MCF 10A (cell line): ENCODE measurements around the gene LSM10. TPM values are rescaled to one million over a fixed set of nuclear protein-coding genes. Genes with fewer than 3 reads are reported as not detected.

ENCODE experiments used
- BruUV-seq: library from RNA; stranded (reverse); fragments of 400-500 nt; replicated peaks from 2 replicates; lab custom pipeline; 2021; lab: Mats Ljungman, UMichigan
- CTCF ChIA-PET: fragments of 300-600 bp; sonication (Branson Sonifier 250); formaldehyde crosslinking; extraction: SDS; loops from one replicate; lab custom pipeline; 2021; ENCODE audit warnings: antibody characterized with exemption, inconsistent platforms; lab: Yijun Ruan, JAX
- POLR2A ChIA-PET: fragments of 300-600, 350-650 bp; sonication (Branson Sonifier 250); formaldehyde crosslinking; extraction: SDS; loops from one replicate; lab custom pipeline; 2020; ENCODE audit warnings: antibody characterized with exemption, inconsistent platforms; lab: Yijun Ruan, JAX
- DNase-seq: peaks from one replicate; pipeline ENCODE4 v3.0.0-alpha.2; 2018; ENCODE audit not compliant: unreplicated experiment
- H3K27ac Mint-ChIP-seq: one replicate; pipeline ENCODE4 v1.8.0; 2022; ENCODE audit warnings: mild to moderate bottlenecking, low read depth, mixed read lengths; ENCODE audit not compliant: unreplicated experiment
- H3K27me3 Mint-ChIP-seq: one replicate; pipeline ENCODE4 v1.8.0; 2022; ENCODE audit warnings: mixed read lengths; ENCODE audit not compliant: insufficient read depth, unreplicated experiment
- H3K36me3 Mint-ChIP-seq: one replicate; pipeline ENCODE4 v1.8.0; 2022; ENCODE audit warnings: mild to moderate bottlenecking, moderate library complexity, mixed read lengths; ENCODE audit not compliant: insufficient read depth, unreplicated experiment
- H3K4me1 Mint-ChIP-seq: one replicate; pipeline ENCODE4 v1.8.0; 2022; ENCODE audit warnings: mixed read lengths; ENCODE audit not compliant: insufficient read depth, unreplicated experiment
- H3K4me3 Mint-ChIP-seq: one replicate; pipeline ENCODE4 v1.8.0; 2022; ENCODE audit warnings: mild to moderate bottlenecking, moderate library complexity, mixed read lengths; ENCODE audit not compliant: unreplicated experiment
- H3K9me3 Mint-ChIP-seq: one replicate; pipeline ENCODE4 v1.8.0; 2022; ENCODE audit warnings: mixed read lengths; ENCODE audit not compliant: unreplicated experiment
- CTCF ChIP-seq: fragments of 200-600 bp; IDR thresholded peaks from one replicate; pipeline ENCODE4 v1.8.0; 2022; ENCODE audit warnings: antibody characterized with exemption, mild to moderate bottlenecking; ENCODE audit not compliant: unreplicated experiment
- intact Hi-C: fragments of 100-400 bp; cut with micrococcal nuclease; formaldehyde crosslinking; loops from 2 replicates; pipeline ENCODE4 v1.14.1; 2022
- total RNA-seq: library from RNA; stranded (reverse); gene quantifications from 2 replicates; pipeline ENCODE4 v1.2.3, GENCODE V29; 2022

Gene LSM10
- total RNA-seq, 1 experiment from 2014 or later = 42.3 TPM

DNA sequence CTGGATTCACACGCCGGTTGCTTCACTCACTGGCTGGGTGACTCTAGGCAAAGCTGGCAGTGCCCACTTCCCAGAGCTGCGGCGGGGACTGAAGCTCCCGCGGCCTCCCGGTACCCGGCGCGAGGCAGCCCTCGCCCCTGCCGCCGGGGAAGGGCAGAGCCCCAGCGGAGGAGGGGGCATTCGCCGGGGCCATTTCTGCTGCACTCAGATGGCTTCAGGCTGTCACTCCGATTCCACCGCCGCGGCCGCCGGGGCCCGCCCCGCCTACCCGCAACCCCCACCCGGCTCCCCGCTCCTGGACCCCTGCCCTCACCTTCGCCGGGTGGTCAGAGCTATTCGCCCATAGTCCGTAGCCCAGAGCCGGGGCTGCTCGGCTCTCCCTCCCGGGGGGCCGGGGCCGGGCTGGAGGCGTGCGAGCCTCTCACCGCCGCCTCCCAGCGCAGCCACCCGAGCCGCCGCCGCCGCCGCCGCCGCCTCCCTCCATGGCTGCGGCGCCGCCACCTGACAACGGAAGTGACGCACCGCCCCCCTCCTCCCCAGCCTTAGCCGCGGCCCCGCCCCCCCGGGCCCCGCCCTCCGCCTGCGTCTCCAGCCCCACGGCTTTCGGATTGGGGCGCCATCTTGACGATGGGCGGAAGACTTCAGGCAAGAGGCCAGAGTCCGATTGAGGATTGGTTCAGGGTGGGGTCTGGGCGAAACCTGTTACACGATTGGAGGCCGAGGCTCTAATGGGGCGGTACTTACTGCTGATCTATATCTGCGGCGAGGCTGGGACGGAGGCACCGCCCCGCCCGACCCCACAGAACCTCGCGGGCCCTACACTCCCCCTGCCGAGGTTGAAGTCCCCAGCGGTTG lies 12.1 kb downstream of the LSM10 start, which contains the start of gene STK40:
Gene STK40 (minus strand): TSS at position 515 of the 855 bp plus-strand sequence. CDS start 24,592 bp downstream, outside the sequence.
- CTCF ChIA-PET = interaction anchor here (0.7 to 2.6 kb wide), 14 partner anchors 9 to 251 kb away, joined by 3 to 11 read pairs (median 4); partner anchors contain the start of gene TRAPPC3
- TF ChIP-seq CTCF = no peak
- peak; percentile 99 for DNase-seq
- intact Hi-C loops = loop anchor here (1.0 kb wide), 2 partner anchors 12 to 35 kb away; partner anchors contain the start of gene LSM10
- no TSS peak for BruUV-seq
- Mint-ChIP-seq H3K36me3 (peaks cover 14% of the 10 kb centered on the region), H3K27me3 (no peaks in the 10 kb centered on the region), H3K9me3 (no peaks in the 10 kb centered on the region), H3K27ac (peak within 1 kb of the TSS; percentile 99), H3K4me1 (peaks cover 39% of the 10 kb centered on the region), H3K4me3 (peak within 1 kb of the TSS; percentile 89)
- POLR2A ChIA-PET = interaction anchor here (0.7 to 6.2 kb wide), 25 partner anchors 12 to 1088 kb away, joined by 3 to 148 read pairs (median 4); partner anchors contain the start of genes LSM10, MRPS15, OSCP1 and SH3D21

DNA sequence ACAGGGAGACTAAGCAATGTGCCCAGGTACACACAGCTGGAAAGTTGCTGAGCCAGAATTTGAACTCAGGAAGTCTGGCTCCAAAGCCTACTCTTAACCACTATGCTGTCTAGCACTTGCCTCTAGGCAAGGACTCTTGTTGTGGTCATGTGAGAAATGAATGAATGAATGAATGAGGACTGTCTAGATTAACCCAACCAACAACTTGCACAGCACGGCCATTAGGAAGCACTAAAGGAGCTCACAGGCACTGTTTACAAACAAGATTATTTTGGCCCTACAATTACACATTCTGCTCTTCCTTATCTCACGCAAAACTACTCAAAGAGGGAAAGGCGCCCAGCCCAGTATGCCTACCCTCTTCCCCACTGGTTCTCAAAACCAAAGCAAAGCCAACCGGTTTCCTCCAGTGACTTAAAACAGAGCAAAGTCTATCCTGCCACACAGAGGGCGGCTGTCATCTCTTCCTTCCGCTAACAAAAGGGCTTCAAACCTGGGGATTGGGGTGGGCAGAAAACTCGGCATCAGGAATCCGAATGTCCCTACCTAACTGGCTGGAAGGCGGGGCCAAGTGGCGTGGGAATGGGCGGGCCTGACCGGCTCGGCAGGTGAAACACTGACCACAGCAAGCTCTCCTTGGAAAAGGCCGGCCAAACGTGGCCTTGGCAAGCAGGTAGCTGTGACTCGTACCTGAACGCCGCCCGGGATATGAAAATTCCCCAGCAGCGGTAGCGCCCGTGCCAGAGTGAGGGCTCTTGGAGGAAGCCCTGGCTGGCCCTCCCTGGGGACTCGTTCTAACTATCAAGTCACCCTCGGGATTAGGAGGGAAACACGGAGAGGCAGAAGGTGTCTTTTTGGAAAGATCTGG lies 12.9 kb downstream of the LSM10 start:
- Mint-ChIP-seq H3K4me3 (peak overlapping the region; percentile 89), H3K27me3 (no peaks in the 10 kb centered on the region), H3K36me3 (peaks cover 14% of the 10 kb centered on the region), H3K9me3 (no peaks in the 10 kb centered on the region), H3K27ac (peak overlapping the region; percentile 73), H3K4me1 (peaks cover 39% of the 10 kb centered on the region)
- no TSS peak for BruUV-seq
- ChIA-PET CTCF (interaction anchor here (0.6 to 2.6 kb wide), 10 partner anchors 8 to 1217 kb away, joined by 3 to 8 read pairs (median 4); partner anchors contain the start of gene TRAPPC3), POLR2A (interaction anchor here (0.7 to 6.2 kb wide), 12 partner anchors 13 to 236 kb away, joined by 3 to 148 read pairs (median 6); partner anchors contain the start of genes LSM10, MRPS15, OSCP1 and THRAP3)
- no peak for TF ChIP-seq CTCF
- peak; percentile 59 for DNase-seq
- intact Hi-C loops = no loop called here

DNA sequence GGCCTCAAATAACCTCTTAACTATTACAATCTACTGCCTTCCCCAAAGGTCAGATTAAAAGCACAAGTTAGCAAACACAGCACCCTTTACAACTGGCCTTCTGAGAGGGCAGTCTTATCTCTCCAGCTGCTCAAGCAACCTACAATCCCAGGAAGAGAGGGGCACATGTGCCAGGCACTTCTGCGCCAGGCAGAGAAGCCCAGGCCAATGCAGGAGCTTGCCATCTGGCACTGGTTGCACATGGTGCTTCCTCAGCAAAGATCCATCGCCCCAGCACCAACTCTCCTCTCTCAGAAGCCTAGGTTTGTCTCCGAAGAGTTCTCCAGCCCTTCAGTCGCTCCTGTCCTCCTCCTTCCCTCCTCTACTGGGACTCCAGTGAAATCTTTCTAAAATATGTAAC lies 14.5 kb downstream of the LSM10 start:
- POLR2A ChIA-PET = interaction anchor here (1.1 to 6.2 kb wide), 2 partner anchors 15 to 34 kb away, joined by 3 to 148 read pairs; partner anchors contain the start of gene LSM10
- TF ChIP-seq CTCF = no peak
- Mint-ChIP-seq H3K9me3 (no peaks in the 10 kb centered on the region), H3K4me3 (no peak overlapping the region), H3K4me1 (peaks cover 39% of the 10 kb centered on the region), H3K27me3 (no peaks in the 10 kb centered on the region), H3K36me3 (peaks cover 21% of the 10 kb centered on the region), H3K27ac (no peak overlapping the region)
- intact Hi-C loops = no loop called here
- CTCF ChIA-PET = interaction anchor here (1.0 to 2.6 kb wide), 4 partner anchors 15 to 41 kb away, joined by 3 to 8 read pairs (median 6); no protein-coding TSS in a partner anchor
- BruUV-seq = no TSS peak
- DNase-seq = no peak
